A549 (cell line): Measurements from ENCODE around the gene COL13A1. TPM values are rescaled to one million over a fixed set of nuclear protein-coding genes. Genes with fewer than 3 reads are reported as not detected.

ENCODE experiments used
- ATAC-seq, 2 experiments: fragments of 200-7000 bp in 1 of 2; fragments of >200 bp in 1 of 2; cut with Nextera tagmentation in 1 of 2; cut with Tn5 transposase in 1 of 2; 3 replicates each; pipeline versions ENCODE4 v1.8.0 to v1.9.1; 2018 to 2020; ENCODE audit warnings: mild to moderate bottlenecking in 1 of 2, moderate library complexity in 1 of 2
- CTCF ChIA-PET: fragments of 300-600 bp; sonication (Branson Sonifier 250); formaldehyde crosslinking; extraction: SDS; loops from one replicate; lab custom pipeline; 2021; ENCODE audit warnings: antibody characterized with exemption, inconsistent platforms; lab: Yijun Ruan, JAX
- POLR2A ChIA-PET: fragments of 350-600 bp; formaldehyde crosslinking; extraction: SDS; loops from one replicate; lab custom pipeline; 2021; ENCODE audit warnings: antibody characterized with exemption, inconsistent platforms; lab: Yijun Ruan, JAX
- DNase-seq, 2 experiments: peaks; one replicate each; pipeline versions ENCODE4 v3.0.0 to v3.0.0-alpha.2; 2011 to 2016; ENCODE audit warnings: low read depth in 1 of 2, low spot score in 1 of 2
- FAIRE-seq: peaks from 2 replicates; lab custom pipeline; 2011; peaks lifted over from hg19 to GRCh38; lab: Jason Lieb, UNC
- H3K27ac ChIP-seq, 2 experiments: fragments of >200 bp; sonication (Bioruptor Twin); formaldehyde crosslinking; 3 replicates each; pipeline ENCODE4 v1.5.1; 2016 to 2017
- H3K4me1 ChIP-seq: fragments of >200 bp; sonication (Bioruptor Twin); formaldehyde crosslinking; 3 replicates; pipeline ENCODE4 v1.6.1; 2016
- H3K4me2 ChIP-seq: fragments of >200 bp; sonication (Bioruptor Twin); formaldehyde crosslinking; 3 replicates; pipeline ENCODE4 v1.6.1; 2016
- H3K4me3 ChIP-seq: fragments of >200 bp; sonication (Bioruptor Twin); formaldehyde crosslinking; 3 replicates; pipeline ENCODE4 v1.5.1; 2016
- H3K9me3 ChIP-seq: fragments of >200 bp; sonication (Bioruptor Twin); formaldehyde crosslinking; 3 replicates; pipeline ENCODE4 v1.6.1; 2016
- CEBPB ChIP-seq, 2 experiments: fragments of >200 bp in 1 of 2; sonication (Bioruptor Twin) in 1 of 2; formaldehyde crosslinking in 1 of 2; IDR thresholded peaks; 2 replicates each; pipeline ENCODE4 v1.6.1; 2012 to 2016
- EHMT2 ChIP-seq: fragments of 200-600 bp; sonication (generic); IDR thresholded peaks from 2 replicates; pipeline ENCODE4 v1.6.1; 2016; ENCODE audit warnings: antibody characterized with exemption, low read depth, mild to moderate bottlenecking, moderate library complexity
- EP300 ChIP-seq, 2 experiments: fragments of >200 bp; sonication (Bioruptor Twin); formaldehyde crosslinking; IDR thresholded peaks; 2 replicates in 1 of 2; 3 replicates in 1 of 2; pipeline ENCODE4 v1.6.1; 2016 to 2017
- FOSL2 ChIP-seq, 2 experiments: fragments of 450-650 bp in 1 of 2; fragments of >200 bp in 1 of 2; sonication (Bioruptor Twin) in 1 of 2; formaldehyde crosslinking; IDR thresholded peaks; 2 replicates each; pipeline versions ENCODE4 v1.5.0 to v1.6.1; 2016 to 2020; ENCODE audit warnings: mild to moderate bottlenecking in 1 of 2, moderate library complexity in 1 of 2
- FOXS1 ChIP-seq: fragments of 250-450 bp; sonication (Bioruptor Pico); IDR thresholded peaks from 2 replicates; pipeline ENCODE4 v1.5.0; 2020; ENCODE audit warnings: mild to moderate bottlenecking, moderate library complexity
- HDAC2 ChIP-seq: fragments of 200-600 bp; sonication (generic); IDR thresholded peaks from 2 replicates; pipeline ENCODE4 v1.6.1; 2016
- HOXB13 ChIP-seq: fragments of 250-450 bp; sonication (Bioruptor Pico); IDR thresholded peaks from 2 replicates; pipeline ENCODE4 v1.5.0; 2020; ENCODE audit warnings: low read depth, mild to moderate bottlenecking, moderate library complexity
- JUNB ChIP-seq: fragments of >200 bp; sonication (Bioruptor Twin); formaldehyde crosslinking; IDR thresholded peaks from 2 replicates; pipeline ENCODE4 v1.6.1; 2016
- KDM1A ChIP-seq: fragments of 200-600 bp; sonication (generic); IDR thresholded peaks from 2 replicates; pipeline ENCODE4 v1.6.1; 2016; ENCODE audit warnings: low read depth, mild to moderate bottlenecking
- MYC ChIP-seq: IDR thresholded peaks from 2 replicates; pipeline ENCODE4 v1.6.1; 2012; ENCODE audit warnings: mild to moderate bottlenecking, inconsistent platforms, low read length, improper control_type of control experiment, borderline replicate concordance
- NFE2L2 ChIP-seq: fragments of 150-350 bp; conservative IDR thresholded peaks from 2 replicates; pipeline ENCODE4 v1.6.1; 2014; ENCODE audit warnings: low read length
- PHF8 ChIP-seq: fragments of 200-600 bp; sonication (generic); IDR thresholded peaks from 2 replicates; pipeline ENCODE4 v1.6.1; 2016; ENCODE audit warnings: low read depth, mild to moderate bottlenecking, antibody characterized with exemption, moderate library complexity, borderline replicate concordance
- SMC3 ChIP-seq: fragments of >200 bp; sonication (Bioruptor Twin); formaldehyde crosslinking; IDR thresholded peaks from 3 replicates; pipeline ENCODE4 v1.6.1; 2018; ENCODE audit warnings: inconsistent platforms
- SREBF2 ChIP-seq: fragments of 450-650 bp; IDR thresholded peaks from 2 replicates; pipeline ENCODE4 v1.6.1; 2014; ENCODE audit warnings: mild to moderate bottlenecking, moderate library complexity
- TFCP2L1 ChIP-seq: fragments of 250-450 bp; sonication (Bioruptor Pico); IDR thresholded peaks from 2 replicates; pipeline ENCODE4 v1.5.0; 2021; ENCODE audit warnings: mild to moderate bottlenecking
- TP53 ChIP-seq: fragments of 250-450 bp; sonication (Bioruptor Pico); IDR thresholded peaks from 2 replicates; pipeline ENCODE4 v1.5.0; 2021; ENCODE audit warnings: mild to moderate bottlenecking, moderate library complexity
- ZFP36 ChIP-seq: fragments of 450-650 bp; IDR thresholded peaks from 2 replicates; pipeline ENCODE4 v1.6.1; 2014; ENCODE audit warnings: borderline replicate concordance; ENCODE audit not compliant: partially characterized antibody
- ZSCAN20 ChIP-seq: fragments of 250-450 bp; sonication (Bioruptor Pico); IDR thresholded peaks from 2 replicates; pipeline ENCODE4 v1.8.0; 2022; ENCODE audit warnings: mild to moderate bottlenecking, moderate library complexity
- WGBS: methylation state at CpG from one replicate; pipeline ENCODE4 v1.1.6; 2017; ENCODE audit errors: missing lambda C conversion rate; 5-methylcytosine and 5-hydroxymethylcytosine counted together
- polyA plus RNA-seq, 4 experiments: library from polyadenylated mRNA; depleted of rRNA in 3 of 4; stranded (reverse); fragments of >200 nt; fragmentation: RNase III in 1 of 4; extraction: RNeasy Plus Mini Kit Qiagen cat#74134 plus additional on column Dnase treatment in 1 of 4; gene quantifications; 2 replicates in 3 of 4; 3 replicates in 1 of 4; pipeline ENCODE4 v1.2.3, GENCODE V29; 2011 to 2017
- TF ChIP-seq, protein P1 (sequence below): fragments of 200-600 bp; sonication (generic); IDR thresholded peaks from 2 replicates; pipeline ENCODE4 v1.6.1; 2016; ENCODE audit warnings: antibody characterized with exemption, mild to moderate bottlenecking, moderate library complexity
- TF ChIP-seq, protein P2 (sequence below): fragments of >200 bp; sonication (Bioruptor Twin); formaldehyde crosslinking; IDR thresholded peaks from 3 replicates; pipeline ENCODE4 v1.6.1; 2016
- TF ChIP-seq, protein P3 (sequence below): IDR thresholded peaks from 2 replicates; pipeline ENCODE4 v1.6.1; 2012; ENCODE audit warnings: low read depth, borderline replicate concordance
- TF ChIP-seq, protein P4 (sequence below): fragments of >200 bp; sonication (Bioruptor Twin); formaldehyde crosslinking; IDR thresholded peaks from 2 replicates; pipeline ENCODE4 v1.6.1; 2016

Gene COL13A1
- polyA plus RNA-seq, 2 of the 4 experiments (the other 2 are of a cell fraction), result 0.08 to 0.27 TPM

DNA sequence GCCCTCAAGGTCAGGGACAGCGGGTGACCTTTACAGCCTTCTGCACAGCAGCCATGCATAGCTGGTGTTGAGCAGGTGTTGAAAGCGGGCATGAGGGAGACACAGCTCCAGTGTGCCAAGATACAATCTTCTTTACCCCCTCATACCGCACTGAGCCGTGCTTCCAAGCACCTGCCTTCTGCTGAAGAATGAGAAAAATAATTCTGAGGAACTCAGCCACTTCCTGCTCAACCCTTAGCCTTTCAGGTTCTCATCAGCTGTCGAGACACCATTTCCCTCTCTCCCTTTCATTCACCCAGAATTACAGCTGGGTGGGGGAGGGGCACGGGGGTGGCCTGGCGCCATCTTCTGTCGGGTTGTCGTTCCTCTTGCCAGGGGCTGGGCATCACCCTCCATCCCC lies 58.6 kb downstream of the COL13A1 start:
- no peak for DNase-seq
- TF ChIP-seq NFE2L2 (no peak), ZFP36 (no peak), PHF8 (no peak), HOXB13 (CRISPR knock-in tag) (no peak), FOXS1 (CRISPR knock-in tag) (no peak), ZSCAN20 (no peak), TP53 (CRISPR knock-in tag) (no peak), EHMT2 (no peak), CEBPB (IDR thresholded peaks at IDR 0.05) (no peak)
- TF ChIP-seq, protein P1, sequence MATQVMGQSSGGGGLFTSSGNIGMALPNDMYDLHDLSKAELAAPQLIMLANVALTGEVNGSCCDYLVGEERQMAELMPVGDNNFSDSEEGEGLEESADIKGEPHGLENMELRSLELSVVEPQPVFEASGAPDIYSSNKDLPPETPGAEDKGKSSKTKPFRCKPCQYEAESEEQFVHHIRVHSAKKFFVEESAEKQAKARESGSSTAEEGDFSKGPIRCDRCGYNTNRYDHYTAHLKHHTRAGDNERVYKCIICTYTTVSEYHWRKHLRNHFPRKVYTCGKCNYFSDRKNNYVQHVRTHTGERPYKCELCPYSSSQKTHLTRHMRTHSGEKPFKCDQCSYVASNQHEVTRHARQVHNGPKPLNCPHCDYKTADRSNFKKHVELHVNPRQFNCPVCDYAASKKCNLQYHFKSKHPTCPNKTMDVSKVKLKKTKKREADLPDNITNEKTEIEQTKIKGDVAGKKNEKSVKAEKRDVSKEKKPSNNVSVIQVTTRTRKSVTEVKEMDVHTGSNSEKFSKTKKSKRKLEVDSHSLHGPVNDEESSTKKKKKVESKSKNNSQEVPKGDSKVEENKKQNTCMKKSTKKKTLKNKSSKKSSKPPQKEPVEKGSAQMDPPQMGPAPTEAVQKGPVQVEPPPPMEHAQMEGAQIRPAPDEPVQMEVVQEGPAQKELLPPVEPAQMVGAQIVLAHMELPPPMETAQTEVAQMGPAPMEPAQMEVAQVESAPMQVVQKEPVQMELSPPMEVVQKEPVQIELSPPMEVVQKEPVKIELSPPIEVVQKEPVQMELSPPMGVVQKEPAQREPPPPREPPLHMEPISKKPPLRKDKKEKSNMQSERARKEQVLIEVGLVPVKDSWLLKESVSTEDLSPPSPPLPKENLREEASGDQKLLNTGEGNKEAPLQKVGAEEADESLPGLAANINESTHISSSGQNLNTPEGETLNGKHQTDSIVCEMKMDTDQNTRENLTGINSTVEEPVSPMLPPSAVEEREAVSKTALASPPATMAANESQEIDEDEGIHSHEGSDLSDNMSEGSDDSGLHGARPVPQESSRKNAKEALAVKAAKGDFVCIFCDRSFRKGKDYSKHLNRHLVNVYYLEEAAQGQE, result no peak
- TF ChIP-seq, protein P2, sequence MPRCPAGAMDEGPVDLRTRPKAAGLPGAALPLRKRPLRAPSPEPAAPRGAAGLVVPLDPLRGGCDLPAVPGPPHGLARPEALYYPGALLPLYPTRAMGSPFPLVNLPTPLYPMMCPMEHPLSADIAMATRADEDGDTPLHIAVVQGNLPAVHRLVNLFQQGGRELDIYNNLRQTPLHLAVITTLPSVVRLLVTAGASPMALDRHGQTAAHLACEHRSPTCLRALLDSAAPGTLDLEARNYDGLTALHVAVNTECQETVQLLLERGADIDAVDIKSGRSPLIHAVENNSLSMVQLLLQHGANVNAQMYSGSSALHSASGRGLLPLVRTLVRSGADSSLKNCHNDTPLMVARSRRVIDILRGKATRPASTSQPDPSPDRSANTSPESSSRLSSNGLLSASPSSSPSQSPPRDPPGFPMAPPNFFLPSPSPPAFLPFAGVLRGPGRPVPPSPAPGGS, result no peak
- TF ChIP-seq, protein P3, sequence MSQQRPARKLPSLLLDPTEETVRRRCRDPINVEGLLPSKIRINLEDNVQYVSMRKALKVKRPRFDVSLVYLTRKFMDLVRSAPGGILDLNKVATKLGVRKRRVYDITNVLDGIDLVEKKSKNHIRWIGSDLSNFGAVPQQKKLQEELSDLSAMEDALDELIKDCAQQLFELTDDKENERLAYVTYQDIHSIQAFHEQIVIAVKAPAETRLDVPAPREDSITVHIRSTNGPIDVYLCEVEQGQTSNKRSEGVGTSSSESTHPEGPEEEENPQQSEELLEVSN, result no peak
- Histone ChIP-seq H3K4me3 (no peak overlapping the region), H3K27ac (peak overlapping the region in 1 of 2 experiments; percentile 87; a peak in 1 of 6 replicates), H3K4me2 (no peak overlapping the region), H3K4me1 (peaks cover 37% of the 10 kb centered on the region), H3K9me3 (no peaks in the 10 kb centered on the region)
- WGBS, result 48% methylated on average over 9 of the region's 9 CpGs
- ChIA-PET POLR2A (no interaction called here), CTCF (interaction anchor here (1.1 to 9.0 kb wide), 7 partner anchors 12 to 192 kb away, joined by 3 to 103 read pairs (median 8); no protein-coding TSS in a partner anchor)
- no peak for ATAC-seq
- FAIRE-seq, result no peak

DNA sequence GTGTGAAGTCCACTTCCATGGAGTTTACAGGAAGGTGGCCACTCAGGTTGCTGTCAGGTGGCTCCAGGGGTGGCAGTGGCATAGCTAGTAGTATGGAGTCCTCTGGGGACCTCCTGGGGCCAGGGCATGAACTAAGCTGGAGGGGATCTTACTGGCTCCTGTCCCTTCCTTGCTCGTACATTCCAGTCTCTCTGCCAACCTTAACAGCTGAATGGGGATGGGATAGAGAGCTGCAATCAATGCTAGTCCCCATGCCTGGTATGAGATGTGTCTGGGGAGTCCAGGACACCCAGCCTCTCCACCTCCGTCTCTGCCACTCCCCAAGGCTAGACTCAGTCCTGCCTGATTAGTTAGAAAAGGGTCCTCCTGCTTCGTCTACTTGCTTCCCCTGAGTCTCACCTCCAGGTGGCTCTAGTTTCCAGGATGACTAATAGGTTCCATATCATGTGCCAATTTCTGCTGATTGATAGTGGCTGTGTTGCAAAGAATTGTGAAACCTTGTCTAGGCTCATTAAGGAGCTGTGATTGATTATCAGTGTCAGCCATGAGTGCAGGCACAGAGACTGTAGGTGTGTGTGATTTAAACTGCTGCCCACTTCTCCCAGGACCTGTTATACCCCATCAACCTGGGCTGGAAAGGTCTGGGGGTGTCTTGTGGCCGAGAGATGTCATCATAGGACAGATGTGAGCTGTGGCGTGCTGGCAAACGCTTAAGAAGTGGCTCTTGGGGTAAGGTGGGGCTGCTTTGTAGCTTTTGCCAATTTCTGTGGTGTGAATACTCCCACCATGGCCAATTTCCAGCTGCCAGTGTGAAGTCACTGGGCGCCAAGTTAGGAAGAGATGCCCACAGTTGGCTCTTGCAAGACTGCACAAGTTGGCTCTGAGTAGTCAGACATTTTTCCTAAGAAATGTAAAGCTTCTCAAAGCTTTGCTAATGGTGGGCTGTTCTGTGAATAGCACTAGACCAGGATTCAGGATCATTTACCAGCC lies 59.8 kb downstream of the COL13A1 start:
- H3K4me3 ChIP-seq, result no peak overlapping the region
- POLR2A ChIA-PET, result no interaction called here
- no peaks in the 10 kb centered on the region for H3K9me3 ChIP-seq
- peak; percentile 59 to 74; a peak in 5 of 6 replicates for ATAC-seq
- 30% methylated on average over 7 of the region's 7 CpGs for WGBS
- 0 out of 3 replicates have a peak overlapping the region, but pooled peaks have one; percentile 37 for H3K4me2 ChIP-seq
- H3K4me1 ChIP-seq, result peaks cover 39% of the 10 kb centered on the region
- peak overlapping the region in 1 of 2 experiments; percentile 87; a peak in 4 of 6 replicates for H3K27ac ChIP-seq
- DNase-seq, result peak; percentile 40 to 59
- no peak for FAIRE-seq
- CTCF ChIA-PET, result interaction anchor here (0.7 to 9.0 kb wide), 15 partner anchors 10 to 345 kb away, joined by 3 to 103 read pairs (median 7); partner anchors contain the start of gene COL13A1
- TF ChIP-seq HDAC2 (no peak), CEBPB (IDR thresholded peaks at IDR 0.05) (peak; percentile 33 to 67; a peak in 3 of 4 replicates), JUNB (peak; percentile 38; the same call in 1 of the 2 replicates), FOSL2 (IDR thresholded peaks at IDR 0.05) (peak; percentile 32; the same call in 1 of the 2 replicates), FOSL2 (CRISPR knock-in tag; IDR thresholded peaks at IDR 0.05) (peak; percentile 86), FOXS1 (CRISPR knock-in tag) (no peak), TFCP2L1 (no peak), SREBF2 (no peak), KDM1A (no peak), EP300 (IDR thresholded peaks at IDR 0.05) (no peak), EHMT2 (no peak), SMC3 (peak; percentile 42; the same call in 2 of the 3 replicates), MYC (no peak)
- TF ChIP-seq, protein P4, sequence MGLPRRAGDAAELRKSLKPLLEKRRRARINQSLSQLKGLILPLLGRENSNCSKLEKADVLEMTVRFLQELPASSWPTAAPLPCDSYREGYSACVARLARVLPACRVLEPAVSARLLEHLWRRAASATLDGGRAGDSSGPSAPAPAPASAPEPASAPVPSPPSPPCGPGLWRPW, result no peak
- TF ChIP-seq, protein P2, result no peak
- TF ChIP-seq, protein P1, result no peak
